IPS-20b (cell line): Measurements from ENCODE around the gene NDUFA12.
"Not testable (repeated sequence)": the region's sequence is repeated elsewhere in the genome, so short reads cannot be mapped to it uniquely, and the experiment has no call there.

Experiments used
- H3K27ac ChIP-seq: one replicate; pipeline ENCODE4 v1.5.1; 2013; ENCODE audit warnings: low read length
- H3K27me3 ChIP-seq: 2 replicates; pipeline ENCODE4 v1.6.1; 2013; ENCODE audit warnings: mild to moderate bottlenecking, low read length, inconsistent platforms; ENCODE audit not compliant: insufficient read depth
- H3K36me3 ChIP-seq: 2 replicates; pipeline ENCODE4 v1.6.1; 2013; ENCODE audit warnings: low read depth, mild to moderate bottlenecking, inconsistent platforms, low read length, moderate library complexity; ENCODE audit not compliant: insufficient read depth
- H3K4me1 ChIP-seq: 2 replicates; pipeline ENCODE4 v1.6.1; 2013; ENCODE audit warnings: mild to moderate bottlenecking, control low read depth, inconsistent platforms, low read length, moderate library complexity; ENCODE audit not compliant: insufficient read depth
- H3K4me3 ChIP-seq: 2 replicates; pipeline ENCODE4 v1.5.1; 2013; ENCODE audit warnings: mild to moderate bottlenecking, low read length, inconsistent platforms
- H3K9ac ChIP-seq: 2 replicates; pipeline ENCODE4 v1.6.1; 2013; ENCODE audit warnings: low read depth, mild to moderate bottlenecking, inconsistent platforms, low read length, moderate library complexity
- H3K9me3 ChIP-seq: 2 replicates; pipeline ENCODE4 v1.6.1; 2013; ENCODE audit warnings: mild to moderate bottlenecking, low read depth, low read length, inconsistent platforms; ENCODE audit not compliant: insufficient read depth

The NDUFA12 gene

DNA sequence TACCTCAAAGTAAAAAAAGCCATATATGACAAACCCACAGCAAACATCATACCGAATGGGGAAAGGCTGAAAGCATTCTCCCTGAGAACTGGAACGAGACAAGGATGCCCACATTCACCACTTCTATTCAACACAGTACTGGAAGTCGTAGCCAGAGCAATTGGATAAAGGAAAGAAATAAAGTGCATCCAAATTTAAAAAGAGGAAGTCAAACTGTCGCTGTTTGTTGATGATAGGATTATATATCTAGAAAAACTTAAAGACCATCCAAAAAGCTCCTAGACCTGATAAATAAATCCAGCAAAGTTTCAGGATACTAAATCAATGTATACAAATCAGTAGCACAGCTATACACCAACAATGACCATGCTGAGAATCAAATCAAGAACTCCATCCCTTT, 5.2 kb downstream of the NDUFA12 start:
- Histone ChIP-seq H3K27ac (no peak overlapping the region), H3K4me3 (no peak overlapping the region), H3K27me3 (no peaks in the 10 kb centered on the region), H3K4me1 (peaks cover 3% of the 10 kb centered on the region; the same call in 1 of the 2 replicates), H3K9me3 (no peaks in the 10 kb centered on the region), H3K9ac (no peak overlapping the region), H3K36me3 (peaks cover 21% of the 10 kb centered on the region)

GRCh38 chr12:94997726-94998125, 5.8 kb downstream of the NDUFA12 start:
- H3K27me3 ChIP-seq: no peaks in the 10 kb centered on the region
- H3K4me1 ChIP-seq: peaks cover 3% of the 10 kb centered on the region; the same call in 1 of the 2 replicates
- H3K4me3 ChIP-seq: no peak overlapping the region
- peaks cover 25% of the 10 kb centered on the region for H3K36me3 ChIP-seq
- H3K9me3 ChIP-seq: no peaks in the 10 kb centered on the region
- no peak overlapping the region for H3K27ac ChIP-seq
- H3K9ac ChIP-seq: no peak overlapping the region

- Histone ChIP-seq H3K9ac (no peak overlapping the region), H3K4me3 (no peak overlapping the region), H3K4me1 (no peaks in the 10 kb centered on the region), H3K27ac (no peak overlapping the region), H3K27me3 (no peaks in the 10 kb centered on the region), H3K36me3 (peaks cover 31% of the 10 kb centered on the region), H3K9me3 (no peaks in the 10 kb centered on the region)
Observed at GRCh38 chr12:94997061-94997460, 6.4 kb downstream of the NDUFA12 start.

DNA sequence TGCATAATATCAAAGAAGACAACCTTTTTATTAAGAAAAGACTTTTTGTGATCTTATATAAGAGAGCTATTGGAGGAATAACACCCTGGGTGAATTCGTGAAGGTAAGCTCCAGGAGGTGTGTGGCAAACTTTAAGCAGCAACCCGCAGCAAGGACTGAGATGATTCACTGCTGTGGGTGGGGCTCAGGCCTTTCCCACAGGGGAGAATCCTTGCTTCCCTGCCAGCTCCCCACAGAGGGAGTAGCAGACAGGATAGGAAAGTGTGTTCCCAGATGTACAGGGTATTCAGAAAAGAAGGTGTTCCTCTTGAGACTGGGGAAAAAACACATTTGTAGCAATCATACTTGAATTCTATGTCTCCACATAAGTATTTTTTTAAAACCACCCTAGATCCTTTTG, 9.2 kb downstream of the NDUFA12 start:
- Histone ChIP-seq H3K27ac (no peak overlapping the region), H3K4me3 (no peak overlapping the region), H3K36me3 (peaks cover 23% of the 10 kb centered on the region), H3K9me3 (no peaks in the 10 kb centered on the region), H3K9ac (no peak overlapping the region), H3K27me3 (no peaks in the 10 kb centered on the region), H3K4me1 (no peaks in the 10 kb centered on the region)

DNA sequence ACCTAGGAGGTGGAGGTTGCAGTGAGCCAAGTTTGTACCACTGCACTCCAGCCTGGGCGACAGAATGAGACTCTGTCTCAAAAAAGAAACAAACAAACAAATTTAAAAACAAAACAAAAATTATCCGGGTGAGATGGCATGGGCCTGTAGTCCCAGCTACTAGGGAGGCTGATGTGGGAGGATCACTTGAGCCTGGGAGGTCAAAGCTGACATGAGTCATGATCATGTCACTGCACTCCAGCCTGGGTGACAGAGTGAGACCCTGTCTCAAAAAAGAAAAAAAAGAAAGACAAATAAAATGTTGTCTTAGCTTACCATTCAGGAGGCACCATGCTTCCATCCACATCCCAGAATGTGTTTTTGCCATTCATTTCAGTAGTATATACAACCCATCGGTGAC, 9.6 kb downstream of the NDUFA12 start:
- H3K4me3 ChIP-seq, H3K27me3 ChIP-seq, H3K27ac ChIP-seq, H3K4me1 ChIP-seq, H3K9ac ChIP-seq, H3K9me3 ChIP-seq: not testable (repeated sequence)
- peaks cover 23% of the 10 kb centered on the region for H3K36me3 ChIP-seq

GRCh38 chr12:94990222-94990621, 13.3 kb downstream of the NDUFA12 start:
- no peak overlapping the region for H3K9ac ChIP-seq
- no peaks in the 10 kb centered on the region for H3K4me1 ChIP-seq
- H3K27ac ChIP-seq: no peak overlapping the region
- no peak overlapping the region for H3K4me3 ChIP-seq
- H3K9me3 ChIP-seq: no peaks in the 10 kb centered on the region
- H3K36me3 ChIP-seq: peaks cover 23% of the 10 kb centered on the region
- no peaks in the 10 kb centered on the region for H3K27me3 ChIP-seq

DNA sequence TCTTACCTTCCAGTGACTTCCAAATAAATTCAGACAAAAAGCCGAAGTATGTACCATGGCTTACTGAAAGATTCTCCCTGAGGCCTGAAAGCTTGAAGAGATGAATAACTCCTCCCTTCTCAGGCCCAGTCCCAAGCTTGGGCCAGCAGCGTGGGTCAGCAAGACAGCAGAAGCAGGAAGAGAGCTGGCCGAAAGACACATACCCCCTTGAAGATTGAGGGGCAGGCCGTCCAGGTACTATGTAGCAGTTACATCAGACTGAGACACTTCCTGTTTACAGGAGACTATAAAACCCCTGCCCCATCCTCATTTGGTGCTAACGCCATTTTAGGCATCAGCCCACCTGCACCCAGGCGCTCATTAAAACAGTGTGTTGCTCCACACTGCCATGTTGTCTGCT, 15.0 kb downstream of the NDUFA12 start:
- Histone ChIP-seq H3K4me1 (peaks cover 8% of the 10 kb centered on the region), H3K4me3 (no peak overlapping the region), H3K9ac (no peak overlapping the region), H3K27me3 (no peaks in the 10 kb centered on the region), H3K27ac (no peak overlapping the region), H3K9me3 (no peaks in the 10 kb centered on the region), H3K36me3 (peaks cover 15% of the 10 kb centered on the region; the same call in 1 of the 2 replicates)

- Histone ChIP-seq H3K4me1 (peaks cover 12% of the 10 kb centered on the region), H3K27ac (no peak overlapping the region), H3K9ac (no peak overlapping the region), H3K9me3 (no peaks in the 10 kb centered on the region), H3K4me3 (no peak overlapping the region), H3K36me3 (peaks cover 17% of the 10 kb centered on the region; the same call in 1 of the 2 replicates), H3K27me3 (no peaks in the 10 kb centered on the region)
Observed at GRCh38 chr12:94987801-94988200, 15.7 kb downstream of the NDUFA12 start.

GRCh38 chr12:94987076-94987669, 16.3 kb downstream of the NDUFA12 start:
- Histone ChIP-seq H3K36me3 (peaks cover 11% of the 10 kb centered on the region; the same call in 1 of the 2 replicates), H3K4me3 (no peak overlapping the region), H3K4me1 (peaks cover 12% of the 10 kb centered on the region), H3K9ac (no peak overlapping the region), H3K27me3 (no peaks in the 10 kb centered on the region), H3K9me3 (no peaks in the 10 kb centered on the region), H3K27ac (no peak overlapping the region)

- H3K27ac ChIP-seq, H3K9ac ChIP-seq, H3K27me3 ChIP-seq, H3K4me3 ChIP-seq, H3K9me3 ChIP-seq, H3K36me3 ChIP-seq: not testable (repeated sequence)
- peaks cover 12% of the 10 kb centered on the region for H3K4me1 ChIP-seq
Observed at GRCh38 chr12:94985099-94985498, 18.4 kb downstream of the NDUFA12 start.

DNA sequence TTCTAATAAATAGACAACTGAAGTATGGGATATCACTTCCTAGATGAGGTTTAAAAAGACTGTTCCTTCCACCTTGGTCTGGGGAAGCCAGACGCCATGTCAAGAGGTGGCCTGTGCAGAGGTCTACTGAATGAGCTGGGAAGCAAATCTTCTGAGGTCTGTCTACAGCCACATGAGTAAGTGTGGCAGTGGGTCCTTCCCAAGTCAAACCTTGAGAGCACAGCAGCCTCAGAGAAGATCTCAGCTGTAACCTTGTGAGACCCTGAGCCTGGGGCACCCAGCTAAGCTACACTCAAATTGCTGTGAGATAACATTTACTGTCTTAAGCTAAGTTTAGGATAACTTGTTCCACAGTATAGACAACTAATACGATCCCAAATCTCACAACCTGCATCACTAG, 20.2 kb downstream of the NDUFA12 start:
- Histone ChIP-seq H3K27me3 (no peaks in the 10 kb centered on the region), H3K4me3 (no peak overlapping the region; the same call in 1 of the 2 replicates), H3K27ac (no peak overlapping the region), H3K9ac (no peak overlapping the region), H3K36me3 (peaks cover 6% of the 10 kb centered on the region; the same call in 1 of the 2 replicates), H3K9me3 (no peaks in the 10 kb centered on the region), H3K4me1 (peaks cover 12% of the 10 kb centered on the region)

- Histone ChIP-seq H3K4me3 (no peak overlapping the region), H3K27ac (no peak overlapping the region)
Observed at GRCh38 chr12:94982456-94982855, 21.0 kb downstream of the NDUFA12 start.

More at GRCh38 chr12:94982456-94982855, 21.0 kb downstream of the NDUFA12 start:
- peaks cover 12% of the 10 kb centered on the region for H3K4me1 ChIP-seq
- H3K36me3 ChIP-seq: peaks cover 6% of the 10 kb centered on the region; the same call in 1 of the 2 replicates
- H3K27me3 ChIP-seq: no peaks in the 10 kb centered on the region
- no peaks in the 10 kb centered on the region for H3K9me3 ChIP-seq
- H3K9ac ChIP-seq: no peak overlapping the region
